ENCODE results near the gene SPECC1. TPM values are rescaled to one million over a fixed set of nuclear protein-coding genes. Genes with fewer than 3 reads are reported as not detected.

SPECC1 gene
- total RNA-seq, 2 donors from 2014 or later: 53.5 to 78.3 TPM

DNA sequence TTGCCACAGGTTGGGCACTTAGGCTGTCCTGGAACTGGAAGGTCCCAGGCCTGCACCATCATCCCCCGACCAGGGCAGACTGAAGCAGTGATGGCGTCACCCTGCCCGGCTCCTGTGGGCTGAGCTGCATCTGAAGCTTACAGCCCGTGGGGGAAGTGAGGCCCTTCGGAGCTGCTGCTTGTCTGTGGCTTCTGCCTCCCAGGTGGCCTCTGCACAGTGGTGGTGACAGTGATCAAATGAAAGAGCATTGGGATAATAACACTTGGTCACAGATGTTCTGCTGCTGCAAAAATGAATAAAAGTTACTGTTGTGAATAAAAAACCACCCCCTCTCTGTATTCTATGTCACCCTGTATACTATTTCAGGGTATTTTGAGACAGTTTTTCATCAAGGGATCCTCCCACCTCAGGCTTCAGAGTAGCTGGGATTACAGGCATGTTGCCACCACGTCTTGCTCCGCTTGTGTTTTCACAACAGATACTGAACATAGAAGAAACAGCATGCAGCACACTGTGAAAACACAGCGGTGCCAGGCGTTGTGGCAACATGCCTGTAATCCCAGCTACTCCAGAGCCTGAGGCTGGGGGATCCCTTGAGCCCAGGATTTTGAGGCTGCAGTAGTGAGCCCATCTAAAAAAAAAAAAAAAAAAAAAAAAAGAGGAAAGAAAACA is 293.2 kb downstream of the SPECC1 start:
- H3K9ac ChIP-seq (ENCODE audit: low read depth in 2 of 2, low read length in 2 of 2): no peak overlapping the region
- TF ChIP-seq, protein P1, sequence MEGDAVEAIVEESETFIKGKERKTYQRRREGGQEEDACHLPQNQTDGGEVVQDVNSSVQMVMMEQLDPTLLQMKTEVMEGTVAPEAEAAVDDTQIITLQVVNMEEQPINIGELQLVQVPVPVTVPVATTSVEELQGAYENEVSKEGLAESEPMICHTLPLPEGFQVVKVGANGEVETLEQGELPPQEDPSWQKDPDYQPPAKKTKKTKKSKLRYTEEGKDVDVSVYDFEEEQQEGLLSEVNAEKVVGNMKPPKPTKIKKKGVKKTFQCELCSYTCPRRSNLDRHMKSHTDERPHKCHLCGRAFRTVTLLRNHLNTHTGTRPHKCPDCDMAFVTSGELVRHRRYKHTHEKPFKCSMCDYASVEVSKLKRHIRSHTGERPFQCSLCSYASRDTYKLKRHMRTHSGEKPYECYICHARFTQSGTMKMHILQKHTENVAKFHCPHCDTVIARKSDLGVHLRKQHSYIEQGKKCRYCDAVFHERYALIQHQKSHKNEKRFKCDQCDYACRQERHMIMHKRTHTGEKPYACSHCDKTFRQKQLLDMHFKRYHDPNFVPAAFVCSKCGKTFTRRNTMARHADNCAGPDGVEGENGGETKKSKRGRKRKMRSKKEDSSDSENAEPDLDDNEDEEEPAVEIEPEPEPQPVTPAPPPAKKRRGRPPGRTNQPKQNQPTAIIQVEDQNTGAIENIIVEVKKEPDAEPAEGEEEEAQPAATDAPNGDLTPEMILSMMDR (IDR thresholded peaks at IDR 0.05): no peak
- H3K4me1 ChIP-seq: no peaks in the 10 kb centered on the region
- no peak overlapping the region for H3K27ac ChIP-seq
- H3K4me3 ChIP-seq: no peak overlapping the region
- DNase-seq: no peak
- no peaks in the 10 kb centered on the region for H3K36me3 ChIP-seq
- intact Hi-C loops (cut with DNase I): no loop called here
- no peaks in the 10 kb centered on the region for H3K9me3 ChIP-seq
- H3K27me3 ChIP-seq: no peaks in the 10 kb centered on the region

DNA sequence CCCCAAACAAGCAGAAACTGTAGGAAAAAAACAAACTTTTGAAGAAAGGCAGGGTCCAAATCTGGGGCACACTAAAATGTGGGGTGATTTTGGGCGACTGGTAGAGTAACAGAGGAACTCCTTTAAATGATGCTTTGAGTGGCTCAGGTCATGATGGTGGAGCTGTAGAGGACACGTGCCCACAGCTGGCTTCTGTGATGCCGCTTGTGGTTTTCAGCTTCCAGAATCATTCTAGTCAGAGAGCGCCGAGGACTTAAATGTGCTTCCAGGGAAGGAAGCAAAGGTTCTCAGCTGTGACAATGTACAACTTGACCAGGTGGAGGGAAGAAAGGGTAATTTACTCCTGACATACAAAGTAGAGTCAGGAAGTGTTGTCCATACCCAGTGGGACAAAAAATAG is 295.8 kb downstream of the SPECC1 start:
- DNase-seq: no peak
- no peaks in the 10 kb centered on the region for H3K9me3 ChIP-seq
- intact Hi-C loops (cut with DNase I): no loop called here
- H3K27me3 ChIP-seq: no peaks in the 10 kb centered on the region
- H3K27ac ChIP-seq: no peak overlapping the region
- no peak overlapping the region for H3K9ac ChIP-seq (ENCODE audit: low read depth in 2 of 2, low read length in 2 of 2)
- H3K4me1 ChIP-seq: no peaks in the 10 kb centered on the region
- no peaks in the 10 kb centered on the region for H3K36me3 ChIP-seq
- TF ChIP-seq, protein P1 (IDR thresholded peaks at IDR 0.05): no peak
- H3K4me3 ChIP-seq: no peak overlapping the region

DNA sequence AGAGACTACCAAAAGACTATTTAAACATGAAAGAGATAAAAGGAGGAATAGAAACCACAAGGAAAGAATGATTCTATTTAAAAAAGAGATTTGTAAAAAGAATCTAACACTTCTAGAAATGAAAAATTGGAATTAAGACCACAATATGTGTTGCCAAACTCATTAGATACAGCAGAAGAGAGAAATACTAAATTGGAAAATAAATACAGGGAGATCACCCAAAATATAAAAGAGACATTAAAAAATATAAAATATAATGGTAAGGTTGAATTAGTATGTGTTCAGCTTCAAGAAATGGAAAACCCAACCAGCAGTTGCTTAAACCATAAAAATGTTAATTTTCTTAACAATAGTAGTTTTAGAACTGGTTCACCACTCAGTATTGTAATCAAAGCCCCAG is 297.8 kb downstream of the SPECC1 start:
- no peak for DNase-seq
- Histone ChIP-seq H3K4me1 (no peaks in the 10 kb centered on the region), H3K36me3 (no peaks in the 10 kb centered on the region), H3K9me3 (no peaks in the 10 kb centered on the region), H3K27me3 (no peaks in the 10 kb centered on the region), H3K4me3 (no peak overlapping the region), H3K27ac (no peak overlapping the region), H3K9ac (ENCODE audit: low read depth in 2 of 2, low read length in 2 of 2) (no peak overlapping the region)
- intact Hi-C loops (cut with DNase I): no loop called here
- TF ChIP-seq, protein P1 (IDR thresholded peaks at IDR 0.05): no peak

DNA sequence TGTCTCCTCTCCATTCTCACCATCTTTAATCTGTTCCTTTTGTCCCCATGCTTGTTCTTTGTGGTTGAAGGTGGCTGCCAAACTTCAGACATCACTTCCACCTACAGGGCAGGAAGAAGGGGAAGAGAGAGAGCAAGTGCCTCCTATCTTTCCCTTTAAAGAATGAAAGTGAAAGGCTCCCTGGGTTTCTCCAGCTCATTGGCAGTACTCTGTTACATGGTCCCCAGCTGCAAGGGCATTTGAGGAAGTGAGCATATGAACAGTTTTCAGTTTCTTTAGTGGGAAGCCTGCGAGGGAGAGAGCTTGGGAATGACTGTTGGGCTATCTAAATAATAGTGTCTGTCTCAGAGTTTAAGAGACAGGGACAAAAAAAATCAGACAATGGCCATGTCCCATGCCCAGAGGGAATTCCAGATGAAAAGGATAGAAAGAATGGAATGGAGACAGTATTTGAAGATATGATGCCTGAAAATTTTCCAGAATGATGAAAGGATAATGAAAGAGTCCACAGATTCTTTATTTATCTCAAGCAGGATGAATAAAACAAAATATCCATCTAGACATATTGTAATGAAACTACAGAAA is 298.3 kb downstream of the SPECC1 start:
- TF ChIP-seq, protein P1 (IDR thresholded peaks at IDR 0.05): no peak
- Histone ChIP-seq H3K9me3 (no peaks in the 10 kb centered on the region), H3K4me1 (no peaks in the 10 kb centered on the region), H3K27ac (no peak overlapping the region), H3K4me3 (no peak overlapping the region), H3K27me3 (no peaks in the 10 kb centered on the region), H3K9ac (ENCODE audit: low read depth in 2 of 2, low read length in 2 of 2) (no peak overlapping the region), H3K36me3 (no peaks in the 10 kb centered on the region)
- intact Hi-C loops (cut with DNase I): no loop called here
- DNase-seq: no peak

DNA sequence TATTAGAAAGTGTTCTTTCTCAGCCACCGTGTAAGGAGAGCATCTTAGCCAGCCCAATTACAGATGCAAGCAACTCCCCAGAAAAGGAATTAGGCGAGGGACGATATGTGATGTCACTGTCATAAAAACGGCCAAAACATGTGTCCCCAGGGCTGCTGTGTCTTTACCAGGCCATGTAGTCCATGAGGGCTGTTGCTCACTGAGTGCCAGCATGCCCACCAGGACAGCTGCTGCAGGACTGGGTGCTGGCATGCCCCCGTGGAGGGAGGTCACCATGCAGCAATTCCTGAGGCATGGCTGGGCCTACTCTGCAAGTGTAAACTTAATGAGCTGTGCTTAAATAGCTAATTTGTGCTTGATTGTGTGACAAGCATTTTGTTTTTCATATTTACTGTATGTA is 301.3 kb downstream of the SPECC1 start:
- no peaks in the 10 kb centered on the region for H3K4me1 ChIP-seq
- H3K9me3 ChIP-seq: no peaks in the 10 kb centered on the region
- intact Hi-C loops (cut with DNase I): loop anchor here (5.0 kb wide), 1 partner anchor 83 kb away; no protein-coding TSS in a partner anchor
- no peaks in the 10 kb centered on the region for H3K27me3 ChIP-seq
- peaks cover 3% of the 10 kb centered on the region for H3K36me3 ChIP-seq
- no peak overlapping the region for H3K27ac ChIP-seq
- H3K9ac ChIP-seq (ENCODE audit: low read depth in 2 of 2, low read length in 2 of 2): no peak overlapping the region
- H3K4me3 ChIP-seq: no peak overlapping the region
- DNase-seq: no peak
- TF ChIP-seq, protein P1 (IDR thresholded peaks at IDR 0.05): no peak
